GM12878 (cell line): Measurements from ENCODE around the gene CCDC63. TPM values are rescaled to one million over a fixed set of nuclear protein-coding genes. Genes with fewer than 3 reads are reported as not detected.

Experiments used
- ASH2L ChIP-seq: fragments of 300-600, 200-600 bp; sonication (generic); IDR thresholded peaks from 2 replicates; pipeline ENCODE4 v1.6.1; 2017; ENCODE audit warnings: low read depth, mild to moderate bottlenecking, borderline replicate concordance
- NR2C1 ChIP-seq: fragments of 450-650 bp; IDR thresholded peaks from 2 replicates; pipeline ENCODE4 v1.6.1; 2017; ENCODE audit warnings: antibody characterized with exemption, mild to moderate bottlenecking, moderate library complexity
- RAD51 ChIP-seq: fragments of 450-650 bp; IDR thresholded peaks from 2 replicates; pipeline ENCODE4 v1.6.1; 2016; ENCODE audit warnings: moderate library complexity, mild to moderate bottlenecking, inconsistent platforms
- SMAD1 ChIP-seq: fragments of 450-650 bp; IDR thresholded peaks from 2 replicates; pipeline ENCODE4 v1.6.1; 2018; ENCODE audit warnings: mild to moderate bottlenecking, low read depth; ENCODE audit not compliant: partially characterized antibody
- polyA plus RNA-seq, 11 experiments: library from polyadenylated mRNA; depleted of rRNA in 4 of 11; unstranded in 6 of 11; stranded (reverse) in 5 of 11; fragments of >200 nt; fragmentation: Nextera tagmentation in 4 of 11; fragmentation: Illumina TruSeq in 1 of 11; extraction: Ambion mirVana in 4 of 11; extraction: Trizol in 1 of 11; gene quantifications; 1 replicate in 1 of 11; 2 replicates in 10 of 11; pipeline versions ENCODE4 v1.2.1 to v1.2.3, GENCODE V29; 2011 to 2016; ENCODE audit warnings: inconsistent platforms in 2 of 11, missing spikeins in 2 of 11, low read depth in 1 of 11
- total RNA-seq, 4 experiments: library from RNA; depleted of rRNA in 3 of 4; stranded (reverse); fragments of >200 nt in 3 of 4; fragmentation: Illumina TruSeq in 1 of 4; extraction: Trizol in 1 of 4; gene quantifications; 2 replicates each; pipeline versions ENCODE4 v1.2.1 to v1.2.3, GENCODE V29; 2013 to 2021
- TF ChIP-seq, protein P1 (sequence below): fragments of 450-650 bp; IDR thresholded peaks from 2 replicates; pipeline ENCODE4 v1.6.1; 2017; ENCODE audit warnings: mild to moderate bottlenecking, moderate library complexity
- TF ChIP-seq, protein P2 (sequence below): IDR thresholded peaks from 2 replicates; pipeline ENCODE4 v1.6.1; 2012; ENCODE audit warnings: improper control_type of control experiment, low read depth, low read length; ENCODE audit not compliant: insufficient replicate concordance

Gene CCDC63
- total and polyA plus RNA-seq, 10 of the 15 experiments (the other 5 are each of a cell fraction or from before 2014, with no cell fraction given) = not detected

DNA sequence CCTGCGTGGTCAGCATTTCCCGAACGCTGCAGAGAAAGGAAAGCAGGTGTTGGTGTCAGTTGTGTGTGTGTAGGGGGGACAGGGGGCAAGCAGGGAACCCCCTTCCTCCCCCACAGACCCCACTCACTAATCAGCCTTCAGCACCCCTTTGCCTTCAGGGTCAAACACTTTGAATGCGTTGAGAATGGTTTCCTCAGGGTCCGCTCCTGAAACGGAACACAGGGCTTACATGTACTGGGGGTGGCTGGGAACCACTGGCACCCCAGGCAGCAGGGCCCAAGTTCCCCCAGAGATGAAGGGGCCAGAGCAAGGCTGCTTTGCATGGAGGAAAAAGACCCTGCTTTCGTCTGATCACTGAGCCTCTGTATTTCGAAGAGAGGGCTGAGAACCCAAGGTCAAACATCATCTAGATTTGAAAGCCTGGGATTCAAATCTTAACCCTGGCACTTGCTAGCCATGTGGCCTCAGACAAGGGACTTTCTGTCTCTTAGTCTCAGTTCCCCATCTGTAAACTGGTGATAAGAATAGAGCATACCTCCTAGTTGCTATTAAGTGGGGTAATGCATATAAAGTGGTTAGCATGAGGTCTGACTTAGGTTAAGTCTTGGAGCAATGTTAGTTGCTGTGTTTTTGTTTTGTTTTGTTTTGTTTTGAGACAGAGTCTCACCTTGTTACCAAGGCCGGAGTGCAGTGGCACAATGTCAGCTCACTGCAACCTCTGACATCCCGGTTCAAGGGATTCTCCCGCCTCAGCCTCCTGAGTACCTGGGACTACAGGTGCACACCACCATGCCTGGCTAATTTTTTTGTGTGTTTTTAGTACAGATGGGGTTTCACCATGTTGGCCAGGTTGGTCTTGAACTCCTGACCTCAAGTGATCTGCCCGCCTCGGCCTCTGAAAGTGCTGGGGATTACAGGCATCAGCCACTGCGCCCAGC, 66.6 kb downstream of the CCDC63 start (continued):
- TF ChIP-seq, protein P1, sequence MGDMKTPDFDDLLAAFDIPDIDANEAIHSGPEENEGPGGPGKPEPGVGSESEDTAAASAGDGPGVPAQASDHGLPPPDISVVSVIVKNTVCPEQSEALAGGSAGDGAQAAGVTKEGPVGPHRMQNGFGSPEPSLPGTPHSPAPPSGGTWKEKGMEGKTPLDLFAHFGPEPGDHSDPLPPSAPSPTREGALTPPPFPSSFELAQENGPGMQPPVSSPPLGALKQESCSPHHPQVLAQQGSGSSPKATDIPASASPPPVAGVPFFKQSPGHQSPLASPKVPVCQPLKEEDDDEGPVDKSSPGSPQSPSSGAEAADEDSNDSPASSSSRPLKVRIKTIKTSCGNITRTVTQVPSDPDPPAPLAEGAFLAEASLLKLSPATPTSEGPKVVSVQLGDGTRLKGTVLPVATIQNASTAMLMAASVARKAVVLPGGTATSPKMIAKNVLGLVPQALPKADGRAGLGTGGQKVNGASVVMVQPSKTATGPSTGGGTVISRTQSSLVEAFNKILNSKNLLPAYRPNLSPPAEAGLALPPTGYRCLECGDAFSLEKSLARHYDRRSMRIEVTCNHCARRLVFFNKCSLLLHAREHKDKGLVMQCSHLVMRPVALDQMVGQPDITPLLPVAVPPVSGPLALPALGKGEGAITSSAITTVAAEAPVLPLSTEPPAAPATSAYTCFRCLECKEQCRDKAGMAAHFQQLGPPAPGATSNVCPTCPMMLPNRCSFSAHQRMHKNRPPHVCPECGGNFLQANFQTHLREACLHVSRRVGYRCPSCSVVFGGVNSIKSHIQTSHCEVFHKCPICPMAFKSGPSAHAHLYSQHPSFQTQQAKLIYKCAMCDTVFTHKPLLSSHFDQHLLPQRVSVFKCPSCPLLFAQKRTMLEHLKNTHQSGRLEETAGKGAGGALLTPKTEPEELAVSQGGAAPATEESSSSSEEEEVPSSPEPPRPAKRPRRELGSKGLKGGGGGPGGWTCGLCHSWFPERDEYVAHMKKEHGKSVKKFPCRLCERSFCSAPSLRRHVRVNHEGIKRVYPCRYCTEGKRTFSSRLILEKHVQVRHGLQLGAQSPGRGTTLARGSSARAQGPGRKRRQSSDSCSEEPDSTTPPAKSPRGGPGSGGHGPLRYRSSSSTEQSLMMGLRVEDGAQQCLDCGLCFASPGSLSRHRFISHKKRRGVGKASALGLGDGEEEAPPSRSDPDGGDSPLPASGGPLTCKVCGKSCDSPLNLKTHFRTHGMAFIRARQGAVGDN = peak; percentile 90
- peak; percentile 30 for TF ChIP-seq SMAD1
- TF ChIP-seq, protein P2, sequence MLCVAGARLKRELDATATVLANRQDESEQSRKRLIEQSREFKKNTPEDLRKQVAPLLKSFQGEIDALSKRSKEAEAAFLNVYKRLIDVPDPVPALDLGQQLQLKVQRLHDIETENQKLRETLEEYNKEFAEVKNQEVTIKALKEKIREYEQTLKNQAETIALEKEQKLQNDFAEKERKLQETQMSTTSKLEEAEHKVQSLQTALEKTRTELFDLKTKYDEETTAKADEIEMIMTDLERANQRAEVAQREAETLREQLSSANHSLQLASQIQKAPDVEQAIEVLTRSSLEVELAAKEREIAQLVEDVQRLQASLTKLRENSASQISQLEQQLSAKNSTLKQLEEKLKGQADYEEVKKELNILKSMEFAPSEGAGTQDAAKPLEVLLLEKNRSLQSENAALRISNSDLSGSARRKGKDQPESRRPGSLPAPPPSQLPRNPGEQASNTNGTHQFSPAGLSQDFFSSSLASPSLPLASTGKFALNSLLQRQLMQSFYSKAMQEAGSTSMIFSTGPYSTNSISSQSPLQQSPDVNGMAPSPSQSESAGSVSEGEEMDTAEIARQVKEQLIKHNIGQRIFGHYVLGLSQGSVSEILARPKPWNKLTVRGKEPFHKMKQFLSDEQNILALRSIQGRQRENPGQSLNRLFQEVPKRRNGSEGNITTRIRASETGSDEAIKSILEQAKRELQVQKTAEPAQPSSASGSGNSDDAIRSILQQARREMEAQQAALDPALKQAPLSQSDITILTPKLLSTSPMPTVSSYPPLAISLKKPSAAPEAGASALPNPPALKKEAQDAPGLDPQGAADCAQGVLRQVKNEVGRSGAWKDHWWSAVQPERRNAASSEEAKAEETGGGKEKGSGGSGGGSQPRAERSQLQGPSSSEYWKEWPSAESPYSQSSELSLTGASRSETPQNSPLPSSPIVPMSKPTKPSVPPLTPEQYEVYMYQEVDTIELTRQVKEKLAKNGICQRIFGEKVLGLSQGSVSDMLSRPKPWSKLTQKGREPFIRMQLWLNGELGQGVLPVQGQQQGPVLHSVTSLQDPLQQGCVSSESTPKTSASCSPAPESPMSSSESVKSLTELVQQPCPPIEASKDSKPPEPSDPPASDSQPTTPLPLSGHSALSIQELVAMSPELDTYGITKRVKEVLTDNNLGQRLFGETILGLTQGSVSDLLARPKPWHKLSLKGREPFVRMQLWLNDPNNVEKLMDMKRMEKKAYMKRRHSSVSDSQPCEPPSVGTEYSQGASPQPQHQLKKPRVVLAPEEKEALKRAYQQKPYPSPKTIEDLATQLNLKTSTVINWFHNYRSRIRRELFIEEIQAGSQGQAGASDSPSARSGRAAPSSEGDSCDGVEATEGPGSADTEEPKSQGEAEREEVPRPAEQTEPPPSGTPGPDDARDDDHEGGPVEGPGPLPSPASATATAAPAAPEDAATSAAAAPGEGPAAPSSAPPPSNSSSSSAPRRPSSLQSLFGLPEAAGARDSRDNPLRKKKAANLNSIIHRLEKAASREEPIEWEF = peak; percentile 73
- TF ChIP-seq NR2C1 = peak; percentile 11; the same call in 1 of the 2 replicates
- peak; percentile 82; the same call in 1 of the 2 replicates for TF ChIP-seq RAD51
- TF ChIP-seq ASH2L = peak; percentile 47; the same call in 1 of the 2 replicates
